ES-I3 (cell line): Measurements from ENCODE around the gene LRRN3.

Experiments used
- H3K36me3 ChIP-seq: 2 replicates; pipeline ENCODE4 v1.6.1; 2013; ENCODE audit warnings: mild to moderate bottlenecking, low read length, control low read depth, moderate library complexity; ENCODE audit not compliant: insufficient read depth
- H3K4me1 ChIP-seq: 2 replicates; pipeline ENCODE4 v1.6.1; 2013; ENCODE audit warnings: mild to moderate bottlenecking, control low read depth, low read length; ENCODE audit not compliant: insufficient read depth
- H3K9ac ChIP-seq: 2 replicates; pipeline ENCODE4 v1.6.1; 2013; ENCODE audit warnings: low read depth, mild to moderate bottlenecking, low read length, moderate library complexity
- H3K9me3 ChIP-seq: 2 replicates; pipeline ENCODE4 v1.6.1; 2013; ENCODE audit warnings: mild to moderate bottlenecking, low read length, moderate library complexity; ENCODE audit not compliant: control insufficient read depth, insufficient read depth

Gene LRRN3

GRCh38 chr7:111088328-111088727, 2.6 kb upstream of the LRRN3 start:
- Histone ChIP-seq H3K4me1 (peaks cover 23% of the 10 kb centered on the region), H3K9me3 (no peaks in the 10 kb centered on the region), H3K9ac (no peak overlapping the region), H3K36me3 (no peaks in the 10 kb centered on the region)

GRCh38 chr7:111089822-111090426, 1.0 kb upstream of the LRRN3 start:
- peaks cover 29% of the 10 kb centered on the region for H3K4me1 ChIP-seq
- no peaks in the 10 kb centered on the region for H3K36me3 ChIP-seq
- no peak overlapping the region for H3K9ac ChIP-seq
- no peaks in the 10 kb centered on the region for H3K9me3 ChIP-seq

GRCh38 chr7:111091593-111092358, 849 bp downstream of the LRRN3 start:
- H3K4me1 ChIP-seq: peaks cover 40% of the 10 kb centered on the region
- peak overlapping the region; percentile 22; the same call in 1 of the 2 replicates for H3K9ac ChIP-seq
- no peaks in the 10 kb centered on the region for H3K9me3 ChIP-seq
- no peaks in the 10 kb centered on the region for H3K36me3 ChIP-seq

GRCh38 chr7:111092406-111093236, 1.7 kb downstream of the LRRN3 start:
- Histone ChIP-seq H3K36me3 (no peaks in the 10 kb centered on the region), H3K9ac (no peak overlapping the region), H3K9me3 (no peaks in the 10 kb centered on the region), H3K4me1 (peaks cover 43% of the 10 kb centered on the region)

GRCh38 chr7:111093496-111093895, 2.6 kb downstream of the LRRN3 start:
- Histone ChIP-seq H3K4me1 (peaks cover 51% of the 10 kb centered on the region), H3K36me3 (no peaks in the 10 kb centered on the region), H3K9ac (no peak overlapping the region), H3K9me3 (no peaks in the 10 kb centered on the region)

- Histone ChIP-seq H3K36me3 (no peaks in the 10 kb centered on the region), H3K9me3 (no peaks in the 10 kb centered on the region), H3K9ac (no peak overlapping the region), H3K4me1 (peaks cover 52% of the 10 kb centered on the region)
Measured at GRCh38 chr7:111094419-111094818, 3.5 kb downstream of the LRRN3 start.

- H3K9ac ChIP-seq: no peak overlapping the region
- peaks cover 38% of the 10 kb centered on the region; the same call in 1 of the 2 replicates for H3K4me1 ChIP-seq
- H3K36me3 ChIP-seq: no peaks in the 10 kb centered on the region
- H3K9me3 ChIP-seq: no peaks in the 10 kb centered on the region
Measured at GRCh38 chr7:111096997-111097396, 6.1 kb downstream of the LRRN3 start.

GRCh38 chr7:111098011-111098925, 7.3 kb downstream of the LRRN3 start:
- Histone ChIP-seq H3K36me3 (no peaks in the 10 kb centered on the region), H3K9ac (no peak overlapping the region), H3K9me3 (no peaks in the 10 kb centered on the region), H3K4me1 (peaks cover 31% of the 10 kb centered on the region; the same call in 1 of the 2 replicates)

- H3K4me1 ChIP-seq: peaks cover 29% of the 10 kb centered on the region; the same call in 1 of the 2 replicates
- H3K9ac ChIP-seq: no peak overlapping the region
- H3K36me3 ChIP-seq: no peaks in the 10 kb centered on the region
- no peaks in the 10 kb centered on the region for H3K9me3 ChIP-seq
Measured at GRCh38 chr7:111098926-111099250, 8.0 kb downstream of the LRRN3 start.

GRCh38 chr7:111101856-111102646, 11.1 kb downstream of the LRRN3 start:
- H3K36me3 ChIP-seq: no peaks in the 10 kb centered on the region
- H3K4me1 ChIP-seq: peaks cover 23% of the 10 kb centered on the region; the same call in 1 of the 2 replicates
- no peak overlapping the region for H3K9ac ChIP-seq
- H3K9me3 ChIP-seq: no peaks in the 10 kb centered on the region

GRCh38 chr7:111103136-111103535, 12.2 kb downstream of the LRRN3 start:
- Histone ChIP-seq H3K4me1 (peaks cover 16% of the 10 kb centered on the region; the same call in 1 of the 2 replicates), H3K9me3 (no peaks in the 10 kb centered on the region), H3K36me3 (no peaks in the 10 kb centered on the region), H3K9ac (no peak overlapping the region)

- Histone ChIP-seq H3K9me3 (no peaks in the 10 kb centered on the region), H3K36me3 (no peaks in the 10 kb centered on the region), H3K4me1 (peaks cover 12% of the 10 kb centered on the region; the same call in 1 of the 2 replicates), H3K9ac (no peak overlapping the region)
Measured at GRCh38 chr7:111103678-111104274, 12.8 kb downstream of the LRRN3 start.

- Histone ChIP-seq H3K9me3 (no peaks in the 10 kb centered on the region), H3K36me3 (no peaks in the 10 kb centered on the region), H3K4me1 (peaks cover 12% of the 10 kb centered on the region; the same call in 1 of the 2 replicates), H3K9ac (no peak overlapping the region)
Measured at GRCh38 chr7:111104710-111105109, 13.8 kb downstream of the LRRN3 start.
